K562 (cell line): Measurements from ENCODE around the gene LYPLA2. TPM values are rescaled to one million over a fixed set of nuclear protein-coding genes. Genes with fewer than 3 reads are reported as not detected.

ENCODE experiments used
- ARID2 ChIP-seq: fragments of 450-650 bp; IDR thresholded peaks from 2 replicates; pipeline ENCODE4 v1.6.1; 2017; ENCODE audit warnings: antibody characterized with exemption, mild to moderate bottlenecking
- BMI1 ChIP-seq: fragments of 150-350 bp; IDR thresholded peaks from 2 replicates; pipeline ENCODE4 v1.6.1; 2014; ENCODE audit warnings: low read length
- CBX3 ChIP-seq, 2 experiments: IDR thresholded peaks; 1 replicate in 1 of 2; 2 replicates in 1 of 2; pipeline ENCODE4 v1.6.1; 2012; ENCODE audit warnings: inconsistent platforms in 2 of 2, low read length in 2 of 2, borderline replicate concordance in 1 of 2, control low read depth in 1 of 2
- CHD2 ChIP-seq: IDR thresholded peaks from 2 replicates; pipeline ENCODE4 v1.6.1; 2011; ENCODE audit warnings: low read depth, low read length
- CSDE1 ChIP-seq, 2 experiments: fragments of 450-650 bp; IDR thresholded peaks; 2 replicates each; pipeline ENCODE4 v1.6.1; 2016; ENCODE audit warnings: mild to moderate bottlenecking in 1 of 2
- ELF1 ChIP-seq: fragments of 200-800 bp; sonication (Bioruptor generic); IDR thresholded peaks from 2 replicates; pipeline ENCODE4 v1.6.1; 2016; ENCODE audit warnings: missing genetic modification characterization, missing compliant biosample characterization
- ETV5 ChIP-seq: sonication (generic); formaldehyde crosslinking; IDR thresholded peaks from 2 replicates; pipeline ENCODE4 v1.4.0; 2020; ENCODE audit warnings: low read depth, mild to moderate bottlenecking, missing genetic modification reagents
- FOXA1 ChIP-seq: fragments of 450-650 bp; IDR thresholded peaks from 2 replicates; pipeline ENCODE4 v1.6.1; 2016; ENCODE audit warnings: mild to moderate bottlenecking, borderline replicate concordance
- HNRNPLL ChIP-seq: fragments of 200-400 bp; formaldehyde crosslinking; IDR thresholded peaks from 2 replicates; pipeline ENCODE4 v1.6.1; 2017; ENCODE audit warnings: low read length, low read depth, mild to moderate bottlenecking; ENCODE audit not compliant: poor library complexity, severe bottlenecking
- KLF6 ChIP-seq: fragments of 250-450 bp; sonication (Bioruptor Pico); IDR thresholded peaks from 2 replicates; pipeline ENCODE4 v1.4.0; 2020; ENCODE audit warnings: mild to moderate bottlenecking, moderate library complexity, borderline replicate concordance
- MECOM ChIP-seq: fragments of 250-450 bp; sonication (Bioruptor Pico); IDR thresholded peaks from 2 replicates; pipeline ENCODE4 v1.8.0; 2022; ENCODE audit warnings: inconsistent platforms
- MYC ChIP-seq, 2 experiments: fragments of 250-450 bp in 1 of 2; sonication (Bioruptor Pico) in 1 of 2; IDR thresholded peaks; 2 replicates each; pipeline versions ENCODE4 v1.5.1 to v1.6.1; 2012 to 2021; ENCODE audit warnings: low read depth in 2 of 2, borderline replicate concordance in 1 of 2, improper control_type of control experiment in 1 of 2, low read length in 1 of 2, mild to moderate bottlenecking in 1 of 2, moderate library complexity in 1 of 2
- PRPF4 ChIP-seq: fragments of 200-400 bp; formaldehyde crosslinking; IDR thresholded peaks from one replicate; pipeline ENCODE4 v1.6.1; 2017; ENCODE audit warnings: low read length, low read depth, mild to moderate bottlenecking; ENCODE audit not compliant: insufficient read depth, poor library complexity, severe bottlenecking
- PYGO2 ChIP-seq: fragments of 450-650 bp; IDR thresholded peaks from 2 replicates; pipeline ENCODE4 v1.6.1; 2016; ENCODE audit warnings: mild to moderate bottlenecking, missing genetic modification characterization, moderate library complexity, missing compliant biosample characterization
- RFX7 ChIP-seq: fragments of 250-450 bp; sonication (Bioruptor Pico); IDR thresholded peaks from 2 replicates; pipeline ENCODE4 v1.5.1; 2021; ENCODE audit warnings: mild to moderate bottlenecking
- SLC30A9 ChIP-seq: fragments of 250-450 bp; sonication (Bioruptor Pico); IDR thresholded peaks from 2 replicates; pipeline ENCODE4 v1.8.0; 2022; ENCODE audit warnings: mild to moderate bottlenecking, moderate library complexity
- SRSF7 ChIP-seq: fragments of 200-400 bp; formaldehyde crosslinking; optimal IDR thresholded peaks from 2 replicates; pipeline ENCODE3; 2017; ENCODE audit warnings: mild to moderate bottlenecking, low read depth, low read length
- ZNF12 ChIP-seq: sonication (generic); formaldehyde crosslinking; IDR thresholded peaks from 2 replicates; pipeline ENCODE4 v1.4.0; 2020; ENCODE audit warnings: mild to moderate bottlenecking, missing genetic modification reagents
- ZNF232 ChIP-seq: sonication (generic); formaldehyde crosslinking; IDR thresholded peaks from 2 replicates; pipeline ENCODE4 v1.8.0; 2022; ENCODE audit warnings: mild to moderate bottlenecking, missing genetic modification reagents
- ZNF395 ChIP-seq: fragments of 200-800 bp; sonication (Bioruptor generic); IDR thresholded peaks from 2 replicates; pipeline ENCODE4 v1.6.1; 2017; ENCODE audit warnings: missing genetic modification characterization, missing compliant biosample characterization
- ZNF57 ChIP-seq: fragments of 450-650 bp; formaldehyde crosslinking; IDR thresholded peaks from 2 replicates; pipeline ENCODE4 v1.4.0; 2020; ENCODE audit warnings: mild to moderate bottlenecking, moderate library complexity
- ZNF589 ChIP-seq: fragments of 200-800 bp; sonication (Bioruptor generic); IDR thresholded peaks from 2 replicates; pipeline ENCODE4 v1.6.1; 2016; ENCODE audit warnings: low read depth, missing genetic modification characterization, missing compliant biosample characterization
- polyA plus RNA-seq, 8 experiments: library from polyadenylated mRNA; depleted of rRNA in 4 of 8; stranded (reverse) in 5 of 8; unstranded in 3 of 8; fragments of >200 nt; fragmentation: Nextera tagmentation in 2 of 8; fragmentation: Illumina TruSeq in 1 of 8; extraction: Ambion mirVana in 2 of 8; extraction: Trizol in 1 of 8; gene quantifications; 2 replicates each; pipeline versions ENCODE4 v1.2.1 to v1.2.3, GENCODE V29; 2011 to 2014; ENCODE audit warnings: inconsistent platforms in 1 of 8, missing spikeins in 1 of 8
- total RNA-seq, 7 experiments: library from RNA; depleted of rRNA in 6 of 7; stranded (reverse); fragments of >200 nt in 6 of 7; fragmentation: Illumina TruSeq in 2 of 7; extraction: Trizol in 2 of 7; gene quantifications; 2 replicates each; pipeline versions ENCODE4 v1.2.1 to v1.2.3, GENCODE V29; 2011 to 2021; ENCODE audit warnings: low replicate concordance in 1 of 7
- TF ChIP-seq, protein P1 (sequence below): sonication (generic); formaldehyde crosslinking; IDR thresholded peaks from 2 replicates; pipeline ENCODE4 v1.5.0; 2020; ENCODE audit warnings: missing genetic modification reagents
- TF ChIP-seq, protein P2 (sequence below): fragments of 250-450 bp; sonication (Bioruptor Pico); IDR thresholded peaks from 2 replicates; pipeline ENCODE4 v1.5.0; 2021; ENCODE audit warnings: mild to moderate bottlenecking, moderate library complexity

The LYPLA2 gene
- total and polyA plus RNA-seq, 9 of the 15 experiments (the other 6 are each of a cell fraction or from before 2014, with no cell fraction given) = 3.9 to 128 (median 60.1) TPM

GRCh38 chr1:23810818-23811540 is 20.0 kb downstream of the LYPLA2 start (continued):
- no peak for TF ChIP-seq ZNF12 (CRISPR knock-in tag)
- no peak for TF ChIP-seq PRPF4
- TF ChIP-seq MYC (IDR thresholded peaks at IDR 0.05; ENCODE audit: low read depth, low read length) = no peak
- no peak for TF ChIP-seq MYC (CRISPR knock-in tag; IDR thresholded peaks at IDR 0.05; ENCODE audit: borderline replicate concordance, low read depth)
- TF ChIP-seq KLF6 (CRISPR knock-in tag) = no peak
- TF ChIP-seq FOXA1 = no peak
- no peak for TF ChIP-seq ETV5 (CRISPR knock-in tag)
- peak; percentile 65; the same call in 1 of the 2 replicates for TF ChIP-seq ELF1 (tag)
- no peak for TF ChIP-seq ZNF232 (CRISPR knock-in tag)
- TF ChIP-seq CBX3 (IDR thresholded peaks at IDR 0.05; ENCODE audit: borderline replicate concordance in 1 of 2, low read length in 2 of 2) = peak in 1 of 2 experiments; percentile 47; a peak in 1 of 3 replicates
- no peak for TF ChIP-seq ZNF395 (CRISPR knock-in tag)
- TF ChIP-seq, protein P1, sequence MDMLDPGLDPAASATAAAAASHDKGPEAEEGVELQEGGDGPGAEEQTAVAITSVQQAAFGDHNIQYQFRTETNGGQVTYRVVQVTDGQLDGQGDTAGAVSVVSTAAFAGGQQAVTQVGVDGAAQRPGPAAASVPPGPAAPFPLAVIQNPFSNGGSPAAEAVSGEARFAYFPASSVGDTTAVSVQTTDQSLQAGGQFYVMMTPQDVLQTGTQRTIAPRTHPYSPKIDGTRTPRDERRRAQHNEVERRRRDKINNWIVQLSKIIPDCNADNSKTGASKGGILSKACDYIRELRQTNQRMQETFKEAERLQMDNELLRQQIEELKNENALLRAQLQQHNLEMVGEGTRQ (CRISPR knock-in tag) = no peak
- TF ChIP-seq SRSF7 = no peak
- TF ChIP-seq ZNF589 (CRISPR knock-in tag) = no peak
- no peak for TF ChIP-seq MECOM
- TF ChIP-seq PYGO2 = no peak
- no peak for TF ChIP-seq SLC30A9 (CRISPR knock-in tag)
- no peak for TF ChIP-seq ZNF57 (CRISPR knock-in tag)
- no peak for TF ChIP-seq RFX7 (CRISPR knock-in tag)
- no peak for TF ChIP-seq HNRNPLL
- no peak for TF ChIP-seq BMI1
- TF ChIP-seq ARID2 = peak; percentile 77
- TF ChIP-seq, protein P2, sequence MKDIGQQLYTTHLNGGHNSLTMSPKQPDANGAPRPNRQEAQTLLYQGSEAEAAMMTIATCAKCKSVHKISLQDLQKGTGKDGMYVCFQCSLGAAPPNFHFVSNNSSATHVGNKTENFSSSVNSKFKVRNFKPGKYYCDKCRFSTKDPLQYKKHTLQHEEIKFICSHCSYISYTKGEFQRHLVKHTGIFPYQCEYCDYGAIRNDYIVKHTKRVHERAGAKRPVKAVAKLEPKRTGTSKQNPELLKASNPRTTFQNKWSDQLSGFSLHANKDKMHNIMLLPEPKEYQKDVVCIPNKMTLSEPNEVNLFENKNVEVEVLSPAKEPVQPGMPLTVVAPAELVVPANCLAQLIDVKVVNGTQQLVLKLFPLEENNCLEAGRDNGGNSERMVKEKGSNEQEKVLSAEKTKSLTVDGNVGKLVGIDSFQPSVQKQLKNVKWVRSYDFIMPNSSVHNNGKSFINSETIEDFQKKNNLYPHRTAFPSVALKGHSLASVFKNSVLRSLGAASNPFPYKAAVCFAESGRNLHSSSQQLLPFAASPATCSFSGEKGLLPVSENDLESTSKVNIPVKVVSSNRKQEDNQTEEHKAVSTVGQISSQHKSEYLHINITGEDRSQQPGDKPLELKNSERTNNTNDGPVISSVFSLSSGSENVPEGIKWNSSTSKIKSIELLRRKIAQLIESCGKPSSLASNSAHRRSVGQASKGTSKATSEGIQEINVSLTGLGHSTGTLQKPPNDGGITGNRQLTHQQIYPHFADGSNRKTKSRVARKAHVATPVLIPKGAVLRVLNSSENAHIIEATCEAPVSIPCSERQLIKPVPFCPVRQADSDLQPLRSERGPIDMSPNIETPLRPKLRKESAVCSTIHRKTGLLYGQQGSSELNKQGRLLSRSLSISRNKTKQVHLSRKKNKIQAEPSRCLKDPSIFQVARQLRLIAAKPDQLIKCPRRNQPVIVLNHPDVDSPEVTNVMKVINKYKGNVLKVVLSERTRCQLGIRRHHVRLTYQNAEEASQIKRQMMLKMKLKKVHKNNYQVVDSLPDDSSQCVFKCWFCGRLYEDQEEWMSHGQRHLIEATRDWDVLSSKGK (CRISPR knock-in tag) = no peak
- TF ChIP-seq CSDE1 (IDR thresholded peaks at IDR 0.05) = no peak
- no peak for TF ChIP-seq CHD2
